OCI-LY7 (cell line): ENCODE data around the gene TERB2.
"Not testable (repeated sequence)": the region's sequence is repeated elsewhere in the genome, so short reads cannot be mapped to it uniquely, and the experiment has no call there.

ENCODE experiments used
- EZH2phosphoT487 ChIP-seq: fragments of 200-600 bp; sonication (generic); IDR thresholded peaks from 2 replicates; pipeline ENCODE4 v1.6.1; 2018; ENCODE audit warnings: low read depth, borderline replicate concordance, mild to moderate bottlenecking, mixed run types, antibody characterized with exemption, low read length, moderate library complexity, mixed read lengths
- TF ChIP-seq, protein P1 (sequence below): fragments of 200-600 bp; sonication (generic); conservative IDR thresholded peaks from 2 replicates; pipeline ENCODE4 v1.5.1; 2014; ENCODE audit warnings: mild to moderate bottlenecking, antibody characterized with exemption, low read length, moderate library complexity, mixed read lengths

DNA sequence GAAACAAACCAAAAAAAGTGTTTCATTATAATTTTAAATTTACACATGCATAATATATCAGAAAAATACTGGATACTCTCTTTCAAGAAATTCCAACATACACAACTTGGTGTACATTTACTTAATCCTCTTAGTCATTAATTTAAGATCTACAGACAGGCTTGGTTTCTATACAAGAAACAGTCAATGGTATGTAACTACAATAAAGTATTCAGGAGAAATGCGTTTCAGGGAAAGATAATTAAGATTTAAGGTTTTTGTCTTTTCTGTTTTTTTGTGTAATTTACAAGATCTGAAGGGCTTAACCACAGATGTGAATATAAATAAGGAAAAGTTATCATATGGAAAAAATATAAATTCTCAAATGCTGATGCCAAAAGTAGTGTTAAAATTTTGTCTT lies 44.3 kb upstream of the TERB2 start:
- TF ChIP-seq, protein P1, sequence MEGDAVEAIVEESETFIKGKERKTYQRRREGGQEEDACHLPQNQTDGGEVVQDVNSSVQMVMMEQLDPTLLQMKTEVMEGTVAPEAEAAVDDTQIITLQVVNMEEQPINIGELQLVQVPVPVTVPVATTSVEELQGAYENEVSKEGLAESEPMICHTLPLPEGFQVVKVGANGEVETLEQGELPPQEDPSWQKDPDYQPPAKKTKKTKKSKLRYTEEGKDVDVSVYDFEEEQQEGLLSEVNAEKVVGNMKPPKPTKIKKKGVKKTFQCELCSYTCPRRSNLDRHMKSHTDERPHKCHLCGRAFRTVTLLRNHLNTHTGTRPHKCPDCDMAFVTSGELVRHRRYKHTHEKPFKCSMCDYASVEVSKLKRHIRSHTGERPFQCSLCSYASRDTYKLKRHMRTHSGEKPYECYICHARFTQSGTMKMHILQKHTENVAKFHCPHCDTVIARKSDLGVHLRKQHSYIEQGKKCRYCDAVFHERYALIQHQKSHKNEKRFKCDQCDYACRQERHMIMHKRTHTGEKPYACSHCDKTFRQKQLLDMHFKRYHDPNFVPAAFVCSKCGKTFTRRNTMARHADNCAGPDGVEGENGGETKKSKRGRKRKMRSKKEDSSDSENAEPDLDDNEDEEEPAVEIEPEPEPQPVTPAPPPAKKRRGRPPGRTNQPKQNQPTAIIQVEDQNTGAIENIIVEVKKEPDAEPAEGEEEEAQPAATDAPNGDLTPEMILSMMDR: not testable (repeated sequence)
- not testable (repeated sequence) for TF ChIP-seq EZH2phosphoT487
